Frontal cortex (tissue), 4 donors: ENCODE results near the gene DNAJC12. TPM values are rescaled to one million over a fixed set of nuclear protein-coding genes. Genes with fewer than 3 reads are reported as not detected.
"Not testable (repeated sequence)": the region's sequence is repeated elsewhere in the genome, so short reads cannot be mapped to it uniquely, and the experiment has no call there.

Experiments used
- DNase-seq, 2 donors: peaks; one replicate each; pipeline ENCODE4 v3.0.0; 2012; ENCODE audit warnings: low spot score in 2 of 2
- FAIRE-seq: peaks from 2 replicates; lab custom pipeline; 2012; peaks lifted over from hg19 to GRCh38; lab: Jason Lieb, UNC
- total RNA-seq: library from RNA; depleted of rRNA; stranded (reverse); fragments of >200 nt; gene quantifications from one replicate; pipeline ENCODE4 v1.2.3, GENCODE V29; 2014
- donor health status: control.
- donor health status: control.
- donor health status: control.

The DNAJC12 gene
- total RNA-seq, 1 donor from 2014 or later: 4.5 TPM

DNA sequence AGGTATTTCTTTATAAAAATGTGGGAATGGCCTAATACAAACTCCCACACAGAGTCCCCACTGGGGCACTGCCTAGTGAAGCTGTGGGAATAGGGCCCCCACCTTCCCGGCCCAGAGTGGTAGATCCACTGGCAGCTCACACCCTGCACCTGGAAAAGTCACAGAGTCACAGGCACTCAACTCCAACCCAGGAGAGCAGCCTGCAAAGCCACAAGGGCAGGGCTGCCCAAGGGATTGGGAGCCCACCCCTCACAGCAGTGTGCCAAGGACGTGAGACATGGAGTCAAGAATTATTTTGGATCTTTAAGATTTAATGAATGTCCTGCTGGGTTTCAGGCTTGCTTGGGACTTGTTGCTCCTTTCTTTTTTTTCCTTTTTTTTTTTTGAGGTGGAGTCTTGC, 5.3 kb upstream of the DNAJC12 start:
- DNase-seq (no peak), FAIRE-seq (no peak)

DNA sequence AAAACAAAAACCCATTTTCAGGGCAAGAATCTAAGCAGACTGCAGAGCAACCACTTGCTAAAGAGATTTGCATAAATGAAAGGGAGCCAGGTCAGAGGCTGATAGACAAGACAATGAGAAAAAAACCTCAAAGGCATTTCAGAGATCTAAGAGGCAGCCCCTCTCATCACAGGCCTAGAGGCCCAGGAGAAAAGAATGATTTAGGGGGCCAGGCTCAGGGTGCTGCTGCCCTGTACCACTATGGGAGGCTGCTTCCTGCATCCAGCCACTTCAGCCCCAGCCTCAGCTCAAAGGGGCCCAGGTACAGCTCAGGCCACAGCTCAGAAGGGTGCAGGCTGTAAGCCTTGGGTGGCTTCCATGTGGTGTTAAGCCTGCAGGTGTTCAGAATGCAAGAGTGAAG, 3.7 kb upstream of the DNAJC12 start:
- no peak for FAIRE-seq
- no peak for DNase-seq

- DNase-seq: no peak
- no peak for FAIRE-seq
Observed at GRCh38 chr10:67839951-67840350, 2.0 kb upstream of the DNAJC12 start.

DNA sequence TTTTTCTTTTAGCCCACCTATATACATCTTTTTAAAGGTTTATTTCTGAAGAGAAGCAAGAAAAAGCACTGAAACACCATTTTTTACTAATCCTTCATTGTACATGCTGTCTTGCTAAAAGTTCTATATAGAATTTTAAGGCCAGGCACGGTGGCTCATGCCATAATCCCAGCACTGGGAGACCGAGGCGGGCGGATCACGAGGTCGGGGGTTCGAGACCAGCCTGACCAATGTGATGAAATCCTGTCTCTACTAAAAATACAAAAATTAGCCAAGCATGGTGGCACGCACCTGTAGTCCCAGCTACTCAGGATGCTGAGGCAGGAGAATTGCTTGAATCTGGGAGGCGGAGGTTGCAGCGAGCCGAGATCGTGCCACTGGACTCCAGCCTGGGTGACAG, 1.5 kb upstream of the DNAJC12 start:
- FAIRE-seq, DNase-seq: not testable (repeated sequence)

- no peak for FAIRE-seq
- no peak for DNase-seq
Observed at GRCh38 chr10:67836972-67837371, 1.0 kb downstream of the DNAJC12 start.

- FAIRE-seq (peak; percentile 48), DNase-seq (no peak)
Observed at GRCh38 chr10:67836488-67836887, 1.5 kb downstream of the DNAJC12 start.

GRCh38 chr10:67835541-67836394, 2.2 kb downstream of the DNAJC12 start:
- not testable (repeated sequence) for FAIRE-seq, DNase-seq

- no peak for FAIRE-seq
Observed at GRCh38 chr10:67834375-67834774, 3.6 kb downstream of the DNAJC12 start.

GRCh38 chr10:67827811-67828210, 10.2 kb downstream of the DNAJC12 start:
- no peak for DNase-seq

More at GRCh38 chr10:67834375-67834774, 3.6 kb downstream of the DNAJC12 start:
- no peak for DNase-seq

DNA sequence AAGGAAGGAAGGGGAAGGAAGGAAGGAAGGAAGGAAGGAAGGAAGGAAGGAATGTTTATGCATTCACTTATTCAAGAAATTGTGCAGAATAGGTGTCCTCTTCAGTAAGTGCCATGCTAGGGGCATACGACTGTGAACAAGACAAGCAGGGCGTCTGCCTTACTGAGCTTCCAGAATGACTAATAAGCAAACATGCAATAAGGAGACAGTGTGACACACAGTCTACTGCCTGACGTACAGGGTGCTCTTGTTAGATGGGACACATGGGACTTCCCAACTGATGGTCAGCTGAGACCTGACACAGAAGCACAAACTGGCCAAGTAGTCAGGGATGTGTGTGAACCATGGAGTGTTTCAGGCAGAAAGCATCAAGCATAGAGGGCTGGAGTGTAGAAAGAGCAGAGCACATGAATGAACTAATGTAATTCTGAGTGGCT, 18.2 kb downstream of the DNAJC12 start:
- DNase-seq (no peak), FAIRE-seq (no peak)

More at GRCh38 chr10:67827811-67828210, 10.2 kb downstream of the DNAJC12 start:
- FAIRE-seq: no peak

DNA sequence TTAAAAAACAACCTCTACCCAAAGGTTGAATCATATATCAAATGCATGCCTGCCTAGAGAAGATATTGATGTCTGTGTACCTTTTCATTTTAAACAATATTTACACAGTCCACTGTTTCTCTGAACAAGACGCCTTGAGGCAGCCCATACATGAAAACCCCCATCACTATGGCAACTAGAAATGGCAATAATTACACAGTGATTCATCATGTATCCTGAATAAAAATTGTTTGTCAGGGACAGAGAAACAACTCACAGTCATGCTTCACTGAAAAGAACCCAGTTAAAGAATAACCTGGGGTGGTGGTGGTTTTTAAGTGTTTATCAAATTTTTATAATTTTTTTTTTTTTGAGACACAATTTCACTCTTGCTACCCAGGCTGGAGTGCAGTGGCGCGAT, 19.7 kb downstream of the DNAJC12 start:
- no peak for DNase-seq
- FAIRE-seq: no peak

GRCh38 chr10:67816719-67817118, 21.3 kb downstream of the DNAJC12 start:
- DNase-seq (no peak), FAIRE-seq (no peak)

DNA sequence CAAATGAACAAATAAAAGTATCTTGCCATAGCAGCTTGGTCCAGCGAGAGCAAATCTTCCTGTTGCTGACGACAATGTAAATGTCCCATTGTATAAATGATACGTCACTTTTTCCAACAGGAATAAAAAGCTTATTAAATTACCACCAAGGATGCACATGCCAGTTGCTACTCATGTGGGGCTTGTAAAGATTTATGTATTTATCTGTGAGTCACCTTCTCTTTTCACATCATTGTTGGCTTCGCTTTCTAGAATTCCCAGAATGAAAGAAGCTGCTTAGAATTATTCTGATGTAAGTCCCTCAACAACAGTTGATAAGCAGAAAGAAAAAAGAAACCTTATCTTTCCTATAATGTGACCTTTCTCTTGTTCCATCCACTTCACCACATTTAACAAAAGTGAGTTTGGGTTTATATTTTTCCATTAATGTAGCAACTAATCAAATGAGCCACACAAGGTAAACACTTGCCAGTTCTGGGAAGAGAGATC, 22.4 kb downstream of the DNAJC12 start:
- FAIRE-seq (no peak), DNase-seq (no peak)

DNA sequence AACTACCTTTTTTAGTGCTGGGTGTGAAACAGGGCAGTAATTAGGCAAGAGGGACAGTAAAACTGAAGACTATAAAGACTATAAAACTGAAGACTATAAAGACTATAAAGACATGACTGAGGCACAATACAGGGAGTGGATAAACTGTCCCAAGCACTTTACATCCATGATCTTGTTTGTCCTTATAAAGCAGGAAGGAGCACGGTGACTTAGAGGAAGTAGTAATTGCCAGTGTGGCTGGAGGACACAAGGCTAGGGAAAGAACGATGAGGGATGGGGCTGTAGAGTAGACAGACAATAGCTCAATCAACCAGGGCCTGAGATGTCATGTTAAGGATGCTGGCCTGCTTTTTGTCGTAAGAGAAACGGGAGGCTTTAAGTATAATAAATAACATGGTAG, 26.0 kb downstream of the DNAJC12 start:
- FAIRE-seq: no peak
- no peak for DNase-seq

DNA sequence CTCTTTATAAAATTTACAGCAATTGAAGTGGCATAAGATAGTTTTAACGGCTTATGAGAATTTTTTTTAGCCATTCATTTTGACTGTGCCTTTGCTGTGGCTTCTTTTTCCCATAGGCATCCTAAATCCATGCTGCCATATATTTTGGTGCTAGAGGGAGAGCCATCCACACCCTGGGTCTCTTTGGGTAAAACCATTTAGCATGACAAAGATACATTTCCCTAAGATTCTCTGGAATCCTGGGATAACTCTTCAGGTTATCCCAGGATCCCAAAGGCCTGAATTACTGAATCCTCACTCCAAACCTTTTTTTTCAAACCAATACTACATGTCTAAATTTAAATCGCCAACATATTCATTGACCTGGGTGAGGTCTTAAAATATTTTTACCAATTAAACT, 28.9 kb downstream of the DNAJC12 start:
- DNase-seq (no peak), FAIRE-seq (no peak)

- no peak for DNase-seq
- no peak for FAIRE-seq
Observed at GRCh38 chr10:67808704-67809103, 29.3 kb downstream of the DNAJC12 start.

GRCh38 chr10:67807855-67808456, 30.0 kb downstream of the DNAJC12 start:
- FAIRE-seq: no peak
- no peak for DNase-seq

DNA sequence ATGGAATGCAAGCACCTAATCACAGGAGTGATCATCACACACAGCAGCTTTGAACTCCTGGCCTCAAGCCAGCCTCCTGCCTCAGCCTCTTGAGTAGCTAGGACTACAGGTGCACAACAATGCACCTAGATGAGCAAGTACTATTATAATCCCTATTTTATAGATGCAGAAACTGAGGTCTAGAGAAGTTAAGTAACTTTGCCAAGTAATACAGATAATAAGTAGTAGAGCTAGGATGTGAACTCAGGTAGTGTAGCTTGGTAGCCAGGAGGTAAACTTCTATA, 33.7 kb downstream of the DNAJC12 start:
- FAIRE-seq: no peak
- no peak for DNase-seq

DNA sequence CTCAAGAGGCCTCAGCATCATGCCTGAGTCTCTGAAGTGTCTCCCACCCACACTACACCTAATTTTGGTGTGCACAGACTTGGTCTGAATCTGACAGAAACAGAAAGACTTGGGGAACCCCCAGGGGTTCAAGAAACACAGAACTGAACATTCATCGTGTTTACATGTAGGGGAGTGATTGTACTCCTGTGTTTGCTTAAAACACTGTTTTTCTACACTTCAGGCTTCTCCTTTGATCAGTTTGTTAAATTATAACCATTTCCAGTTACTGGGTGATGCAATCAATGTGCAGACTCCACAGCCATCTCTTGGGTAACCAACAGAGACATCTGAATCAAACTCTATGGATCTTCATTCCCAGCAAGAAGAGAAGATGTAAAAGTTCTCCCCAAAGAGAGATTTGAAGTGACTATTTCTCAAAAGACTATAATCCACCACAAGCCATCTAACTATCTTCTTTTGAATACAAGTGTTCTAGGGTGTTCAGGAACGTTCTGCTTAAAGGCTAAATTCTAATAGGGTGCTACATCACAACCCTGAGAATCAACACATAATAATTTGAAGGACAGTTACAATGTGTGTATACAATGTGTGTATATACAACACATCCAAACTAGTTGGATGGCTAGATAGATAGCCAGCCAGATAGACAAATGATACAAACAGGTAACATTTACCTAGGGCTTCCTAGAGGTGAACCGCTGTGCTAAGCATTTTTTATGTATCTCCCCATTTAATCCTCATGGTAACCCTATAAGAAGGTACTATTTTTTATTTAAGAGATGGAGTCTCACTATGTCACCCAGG, 34.2 kb downstream of the DNAJC12 start:
- no peak for FAIRE-seq
- no peak for DNase-seq

DNA sequence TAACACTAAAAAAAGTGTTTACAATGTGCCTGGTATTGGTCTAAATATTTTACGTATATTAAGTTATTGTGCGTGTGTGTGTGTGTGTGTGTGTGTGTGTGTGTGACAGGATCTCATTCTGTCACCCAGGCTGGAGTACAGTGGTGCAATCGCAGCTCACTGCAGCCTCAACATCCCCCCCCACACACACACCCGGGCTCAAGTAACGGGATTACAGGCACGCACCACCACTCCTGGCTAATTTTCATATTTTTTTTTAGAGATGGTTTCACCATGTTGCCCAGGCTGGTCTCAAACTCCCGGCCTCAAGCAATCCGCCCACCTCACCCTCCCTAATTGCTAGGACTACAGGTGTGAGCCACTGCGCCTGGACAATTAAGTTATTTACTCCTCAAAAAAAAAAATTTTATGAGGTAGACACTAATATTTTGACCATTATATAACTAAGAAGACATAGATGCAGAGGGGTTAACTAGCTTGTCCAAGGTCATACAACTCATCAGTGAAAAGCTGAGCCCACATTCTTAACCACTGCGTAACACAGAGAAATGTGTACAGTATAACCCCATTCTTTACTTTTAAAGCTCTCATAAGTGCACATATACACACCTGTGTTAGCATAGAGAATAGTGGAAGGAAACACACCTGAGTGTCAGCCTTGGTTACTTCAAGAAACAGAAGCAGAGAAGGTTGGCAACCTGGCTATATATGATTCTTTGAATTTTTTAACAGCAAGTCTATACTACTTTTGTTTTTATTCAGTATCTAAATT, 35.0 kb downstream of the DNAJC12 start:
- no peak for FAIRE-seq
- DNase-seq: no peak
